ENCODE results near the gene PFKP. TPM values are rescaled to one million over a fixed set of nuclear protein-coding genes. Genes with fewer than 3 reads are reported as not detected.
"Not testable (repeated sequence)": the region's sequence is repeated elsewhere in the genome, so short reads cannot be mapped to it uniquely, and the experiment has no call there.

PFKP gene
- total and polyA plus RNA-seq, 2 donors = 40.7 to 118 TPM

GRCh38 chr10:3106328-3106727 lies 39.0 kb downstream of the PFKP start:
- H3K27ac ChIP-seq (ENCODE audit: low read depth in 1 of 2, low read length in 1 of 2); DNase-seq (ENCODE audit: low read depth in 6 of 9, low spot score in 9 of 9); H3K27me3 ChIP-seq (ENCODE audit: control insufficient read depth in 2 of 2, insufficient read depth in 1 of 2, low read length in 1 of 2); H3K4me1 ChIP-seq (ENCODE audit: control insufficient read depth in 2 of 2, insufficient read depth in 2 of 2, low read length in 2 of 2); H3K4me3 ChIP-seq (ENCODE audit: low read length in 2 of 2); H3K9me3 ChIP-seq (ENCODE audit: control insufficient read depth in 2 of 2, insufficient read depth in 1 of 2, low read length in 1 of 2): not testable (repeated sequence)
- 97% methylated on average over 6 of the region's 10 CpGs for WGBS
- H3K36me3 ChIP-seq (ENCODE audit: control insufficient read depth in 2 of 2, insufficient read depth in 2 of 2, low read length in 1 of 2) = peaks cover 64 to 74% of the 10 kb centered on the region in 2 donors

- Histone ChIP-seq H3K4me1 (ENCODE audit: control insufficient read depth in 2 of 2, insufficient read depth in 2 of 2, low read length in 2 of 2) (no peaks in the 10 kb centered on the region), H3K27ac (ENCODE audit: low read depth in 1 of 2, low read length in 1 of 2) (no peak overlapping the region), H3K27me3 (ENCODE audit: control insufficient read depth in 2 of 2, insufficient read depth in 1 of 2, low read length in 1 of 2) (no peaks in the 10 kb centered on the region), H3K36me3 (ENCODE audit: control insufficient read depth in 2 of 2, insufficient read depth in 2 of 2, low read length in 1 of 2) (peaks cover 65 to 75% of the 10 kb centered on the region in 2 donors), H3K4me3 (ENCODE audit: low read length in 2 of 2) (no peak overlapping the region), H3K9me3 (ENCODE audit: control insufficient read depth in 2 of 2, insufficient read depth in 1 of 2, low read length in 1 of 2) (no peaks in the 10 kb centered on the region)
- 94% methylated on average over 5 of the region's 5 CpGs for WGBS
- DNase-seq (ENCODE audit: low read depth in 6 of 9, low spot score in 9 of 9) = no peak
Measured at GRCh38 chr10:3106928-3107425, 39.6 kb downstream of the PFKP start.

- no peak overlapping the region for H3K27ac ChIP-seq (ENCODE audit: low read depth in 1 of 2, low read length in 1 of 2)
- no peak overlapping the region for H3K4me3 ChIP-seq (ENCODE audit: low read length in 2 of 2)
- H3K27me3 ChIP-seq (ENCODE audit: control insufficient read depth in 2 of 2, insufficient read depth in 1 of 2, low read length in 1 of 2) = no peaks in the 10 kb centered on the region
- no peak for DNase-seq (ENCODE audit: low read depth in 6 of 9, low spot score in 9 of 9)
- no peaks in the 10 kb centered on the region for H3K9me3 ChIP-seq (ENCODE audit: control insufficient read depth in 2 of 2, insufficient read depth in 1 of 2, low read length in 1 of 2)
- no peaks in the 10 kb centered on the region for H3K4me1 ChIP-seq (ENCODE audit: control insufficient read depth in 2 of 2, insufficient read depth in 2 of 2, low read length in 2 of 2)
- H3K36me3 ChIP-seq (ENCODE audit: control insufficient read depth in 2 of 2, insufficient read depth in 2 of 2, low read length in 1 of 2) = peaks cover 69 to 80% of the 10 kb centered on the region in 2 donors
- WGBS = 96% methylated on average over 22 of the region's 22 CpGs
Measured at GRCh38 chr10:3107426-3107961, 40.1 kb downstream of the PFKP start.

GRCh38 chr10:3108033-3108432 lies 40.7 kb downstream of the PFKP start:
- H3K4me1 ChIP-seq (ENCODE audit: control insufficient read depth in 2 of 2, insufficient read depth in 2 of 2, low read length in 2 of 2) = no peaks in the 10 kb centered on the region
- H3K36me3 ChIP-seq (ENCODE audit: control insufficient read depth in 2 of 2, insufficient read depth in 2 of 2, low read length in 1 of 2) = peaks cover 68 to 81% of the 10 kb centered on the region in 2 donors
- H3K27ac ChIP-seq (ENCODE audit: low read depth in 1 of 2, low read length in 1 of 2) = no peak overlapping the region
- no peaks in the 10 kb centered on the region for H3K9me3 ChIP-seq (ENCODE audit: control insufficient read depth in 2 of 2, insufficient read depth in 1 of 2, low read length in 1 of 2)
- no peaks in the 10 kb centered on the region for H3K27me3 ChIP-seq (ENCODE audit: control insufficient read depth in 2 of 2, insufficient read depth in 1 of 2, low read length in 1 of 2)
- DNase-seq (ENCODE audit: low read depth in 6 of 9, low spot score in 9 of 9) = no peak
- no peak overlapping the region for H3K4me3 ChIP-seq (ENCODE audit: low read length in 2 of 2)
- 91% methylated on average over 8 of the region's 8 CpGs for WGBS

- no peak overlapping the region for H3K4me3 ChIP-seq (ENCODE audit: low read length in 2 of 2)
- no peaks in the 10 kb centered on the region for H3K27me3 ChIP-seq (ENCODE audit: control insufficient read depth in 2 of 2, insufficient read depth in 1 of 2, low read length in 1 of 2)
- DNase-seq (ENCODE audit: low read depth in 6 of 9, low spot score in 9 of 9) = no peak
- H3K36me3 ChIP-seq (ENCODE audit: control insufficient read depth in 2 of 2, insufficient read depth in 2 of 2, low read length in 1 of 2) = peaks cover 68 to 81% of the 10 kb centered on the region in 2 donors
- H3K27ac ChIP-seq (ENCODE audit: low read depth in 1 of 2, low read length in 1 of 2) = no peak overlapping the region
- H3K4me1 ChIP-seq (ENCODE audit: control insufficient read depth in 2 of 2, insufficient read depth in 2 of 2, low read length in 2 of 2) = no peaks in the 10 kb centered on the region
- H3K9me3 ChIP-seq (ENCODE audit: control insufficient read depth in 2 of 2, insufficient read depth in 1 of 2, low read length in 1 of 2) = no peaks in the 10 kb centered on the region
- 96% methylated on average over 21 of the region's 21 CpGs for WGBS
Measured at GRCh38 chr10:3108575-3109105, 41.3 kb downstream of the PFKP start.

- Histone ChIP-seq H3K9me3 (ENCODE audit: control insufficient read depth in 2 of 2, insufficient read depth in 1 of 2, low read length in 1 of 2) (no peaks in the 10 kb centered on the region), H3K27me3 (ENCODE audit: control insufficient read depth in 2 of 2, insufficient read depth in 1 of 2, low read length in 1 of 2) (no peaks in the 10 kb centered on the region), H3K36me3 (ENCODE audit: control insufficient read depth in 2 of 2, insufficient read depth in 2 of 2, low read length in 1 of 2) (peaks cover 67 to 78% of the 10 kb centered on the region in 2 donors), H3K27ac (ENCODE audit: low read depth in 1 of 2, low read length in 1 of 2) (no peak overlapping the region), H3K4me3 (ENCODE audit: low read length in 2 of 2) (no peak overlapping the region), H3K4me1 (ENCODE audit: control insufficient read depth in 2 of 2, insufficient read depth in 2 of 2, low read length in 2 of 2) (no peaks in the 10 kb centered on the region)
- DNase-seq (ENCODE audit: low read depth in 6 of 9, low spot score in 9 of 9) = no peak
- WGBS = 98% methylated on average over 21 of the region's 21 CpGs
Measured at GRCh38 chr10:3109196-3109595, 41.8 kb downstream of the PFKP start.

- Histone ChIP-seq H3K27me3 (ENCODE audit: control insufficient read depth in 2 of 2, insufficient read depth in 1 of 2, low read length in 1 of 2) (no peaks in the 10 kb centered on the region), H3K9me3 (ENCODE audit: control insufficient read depth in 2 of 2, insufficient read depth in 1 of 2, low read length in 1 of 2) (no peaks in the 10 kb centered on the region), H3K4me3 (ENCODE audit: low read length in 2 of 2) (no peak overlapping the region), H3K27ac (ENCODE audit: low read depth in 1 of 2, low read length in 1 of 2) (no peak overlapping the region), H3K36me3 (ENCODE audit: control insufficient read depth in 2 of 2, insufficient read depth in 2 of 2, low read length in 1 of 2) (peaks cover 67 to 76% of the 10 kb centered on the region in 2 donors), H3K4me1 (ENCODE audit: control insufficient read depth in 2 of 2, insufficient read depth in 2 of 2, low read length in 2 of 2) (no peaks in the 10 kb centered on the region)
- DNase-seq (ENCODE audit: low read depth in 6 of 9, low spot score in 9 of 9) = no peak
- WGBS = 94% methylated on average over 12 of the region's 12 CpGs
Measured at GRCh38 chr10:3109633-3110032, 42.3 kb downstream of the PFKP start.

GRCh38 chr10:3110782-3111620 lies 43.7 kb downstream of the PFKP start:
- peaks cover 61 to 74% of the 10 kb centered on the region in 2 donors for H3K36me3 ChIP-seq (ENCODE audit: control insufficient read depth in 2 of 2, insufficient read depth in 2 of 2, low read length in 1 of 2)
- no peak overlapping the region for H3K27ac ChIP-seq (ENCODE audit: low read depth in 1 of 2, low read length in 1 of 2)
- no peaks in the 10 kb centered on the region for H3K4me1 ChIP-seq (ENCODE audit: control insufficient read depth in 2 of 2, insufficient read depth in 2 of 2, low read length in 2 of 2)
- H3K9me3 ChIP-seq (ENCODE audit: control insufficient read depth in 2 of 2, insufficient read depth in 1 of 2, low read length in 1 of 2) = no peaks in the 10 kb centered on the region
- no peak overlapping the region for H3K4me3 ChIP-seq (ENCODE audit: low read length in 2 of 2)
- no peak for DNase-seq (ENCODE audit: low read depth in 6 of 9, low spot score in 9 of 9)
- 94% methylated on average over 9 of the region's 9 CpGs for WGBS
- H3K27me3 ChIP-seq (ENCODE audit: control insufficient read depth in 2 of 2, insufficient read depth in 1 of 2, low read length in 1 of 2) = no peaks in the 10 kb centered on the region

GRCh38 chr10:3111621-3112163 lies 44.3 kb downstream of the PFKP start:
- no peak for DNase-seq (ENCODE audit: low read depth in 6 of 9, low spot score in 9 of 9)
- H3K36me3 ChIP-seq (ENCODE audit: control insufficient read depth in 2 of 2, insufficient read depth in 2 of 2, low read length in 1 of 2) = peaks cover 68 to 81% of the 10 kb centered on the region in 2 donors
- H3K9me3 ChIP-seq (ENCODE audit: control insufficient read depth in 2 of 2, insufficient read depth in 1 of 2, low read length in 1 of 2) = no peaks in the 10 kb centered on the region
- peak overlapping the region in 1 of 2 donors; percentile 47 for H3K27ac ChIP-seq (ENCODE audit: low read depth in 1 of 2, low read length in 1 of 2)
- 90% methylated on average over 15 of the region's 15 CpGs for WGBS
- no peak overlapping the region for H3K4me3 ChIP-seq (ENCODE audit: low read length in 2 of 2)
- no peaks in the 10 kb centered on the region for H3K27me3 ChIP-seq (ENCODE audit: control insufficient read depth in 2 of 2, insufficient read depth in 1 of 2, low read length in 1 of 2)
- no peaks in the 10 kb centered on the region for H3K4me1 ChIP-seq (ENCODE audit: control insufficient read depth in 2 of 2, insufficient read depth in 2 of 2, low read length in 2 of 2)
